K562 (cell line): ENCODE measurements around the gene ZBTB32. TPM values are rescaled to one million over a fixed set of nuclear protein-coding genes. Genes with fewer than 3 reads are reported as not detected.

Experiments
- ARID1B ChIP-seq: fragments of 450-650 bp; IDR thresholded peaks from 2 replicates; pipeline ENCODE4 v1.6.1; 2016; ENCODE audit warnings: antibody characterized with exemption, mild to moderate bottlenecking, inconsistent platforms
- BCL6 ChIP-seq: fragments of 250-450 bp; sonication (Bioruptor Pico); IDR thresholded peaks from 2 replicates; pipeline ENCODE4 v1.4.0; 2020
- BHLHE40 ChIP-seq: IDR thresholded peaks from 2 replicates; pipeline ENCODE4 v1.6.1; 2011; ENCODE audit warnings: low read length, improper control_type of control experiment
- BRD9 ChIP-seq: fragments of 450-650 bp; IDR thresholded peaks from 2 replicates; pipeline ENCODE4 v1.6.1; 2018; ENCODE audit warnings: low read depth; ENCODE audit not compliant: partially characterized antibody
- CHD4 ChIP-seq: fragments of 200-600 bp; sonication (generic); IDR thresholded peaks from 3 replicates; pipeline ENCODE4 v1.6.1; 2012; ENCODE audit warnings: low read depth, mild to moderate bottlenecking, mixed read lengths, low read length, inconsistent platforms; ENCODE audit not compliant: insufficient read depth, insufficient replicate concordance, poor library complexity, severe bottlenecking
- CTBP1 ChIP-seq: fragments of 450-650 bp; IDR thresholded peaks from 2 replicates; pipeline ENCODE4 v1.6.1; 2016; ENCODE audit warnings: borderline replicate concordance
- DACH1 ChIP-seq: fragments of 450-650 bp; IDR thresholded peaks from 2 replicates; pipeline ENCODE4 v1.6.1; 2018; ENCODE audit not compliant: partially characterized antibody
- ETV6 ChIP-seq, 3 experiments: fragments of 150-350 bp in 1 of 3; sonication (generic) in 1 of 3; formaldehyde crosslinking in 1 of 3; IDR thresholded peaks; 2 replicates each; pipeline versions ENCODE4 v1.6.1 to v1.8.0; 2014 to 2022; ENCODE audit warnings: borderline replicate concordance in 2 of 3, low read depth in 2 of 3, antibody characterized with exemption in 1 of 3, low read length in 1 of 3, mild to moderate bottlenecking in 1 of 3, missing genetic modification reagents in 1 of 3
- GTF2F1 ChIP-seq: IDR thresholded peaks from 2 replicates; pipeline ENCODE4 v1.6.1; 2011; ENCODE audit warnings: low read depth, low read length, improper control_type of control experiment
- KDM2B ChIP-seq: fragments of 250-450 bp; sonication (Bioruptor Pico); IDR thresholded peaks from 2 replicates; pipeline ENCODE4 v1.8.0; 2021; ENCODE audit warnings: mild to moderate bottlenecking, moderate library complexity
- KHSRP ChIP-seq: fragments of 450-650 bp; IDR thresholded peaks from 2 replicates; pipeline ENCODE4 v1.6.1; 2017
- MECOM ChIP-seq: fragments of 250-450 bp; sonication (Bioruptor Pico); IDR thresholded peaks from 2 replicates; pipeline ENCODE4 v1.8.0; 2022; ENCODE audit warnings: inconsistent platforms
- PRMT5 ChIP-seq: sonication (generic); formaldehyde crosslinking; IDR thresholded peaks from 2 replicates; pipeline ENCODE4 v1.5.0; 2020; ENCODE audit warnings: missing genetic modification reagents
- PTTG1 ChIP-seq: fragments of 450-650 bp; IDR thresholded peaks from 2 replicates; pipeline ENCODE4 v1.6.1; 2016; ENCODE audit warnings: low read depth, mild to moderate bottlenecking, missing genetic modification characterization, missing compliant biosample characterization
- RCOR1 ChIP-seq, 2 experiments: IDR thresholded peaks; 2 replicates each; pipeline ENCODE4 v1.6.1; 2012; ENCODE audit warnings: low read depth in 2 of 2, low read length in 2 of 2, borderline replicate concordance in 1 of 2, improper control_type of control experiment in 1 of 2
- SIN3B ChIP-seq: fragments of 450-650 bp; IDR thresholded peaks from 2 replicates; pipeline ENCODE4 v1.6.1; 2017; ENCODE audit warnings: low read depth, mild to moderate bottlenecking, moderate library complexity
- SMAD4 ChIP-seq: fragments of 250-450 bp; sonication (Bioruptor Pico); conservative IDR thresholded peaks from 2 replicates; pipeline ENCODE4 v1.8.0; 2021; ENCODE audit warnings: inconsistent platforms, mild to moderate bottlenecking, moderate library complexity
- SRSF1 ChIP-seq: fragments of 200-400 bp; formaldehyde crosslinking; IDR thresholded peaks from 2 replicates; pipeline ENCODE4 v1.6.1; 2017; ENCODE audit warnings: mild to moderate bottlenecking, low read depth, low read length, moderate library complexity
- TEAD4 ChIP-seq, 2 experiments: sonication (generic) in 1 of 2; formaldehyde crosslinking in 1 of 2; IDR thresholded peaks; 2 replicates each; pipeline versions ENCODE4 v1.6.1 to v1.8.0; 2012 to 2022; ENCODE audit warnings: borderline replicate concordance in 1 of 2, inconsistent platforms in 1 of 2, low read length in 1 of 2, mild to moderate bottlenecking in 1 of 2, missing genetic modification reagents in 1 of 2
- TSC22D4 ChIP-seq: fragments of 450-650 bp; IDR thresholded peaks from 2 replicates; pipeline ENCODE4 v1.6.1; 2016; ENCODE audit warnings: missing genetic modification characterization, missing biosample characterization, control low read depth
- ZNF263 ChIP-seq: sonication (generic); formaldehyde crosslinking; IDR thresholded peaks from 2 replicates; pipeline ENCODE4 v1.8.0; 2022; ENCODE audit warnings: mild to moderate bottlenecking, missing genetic modification reagents, borderline replicate concordance
- ZNF408 ChIP-seq: fragments of 250-450 bp; sonication (Bioruptor Pico); IDR thresholded peaks from 2 replicates; pipeline ENCODE4 v1.4.0; 2020; ENCODE audit warnings: low read depth, mild to moderate bottlenecking, moderate library complexity
- ZNF785 ChIP-seq: fragments of 250-450 bp; sonication (Bioruptor Pico); IDR thresholded peaks from 2 replicates; pipeline ENCODE4 v1.4.0; 2020; ENCODE audit warnings: mild to moderate bottlenecking
- polyA plus RNA-seq, 8 experiments: library from polyadenylated mRNA; depleted of rRNA in 4 of 8; stranded (reverse) in 5 of 8; unstranded in 3 of 8; fragments of >200 nt; fragmentation: Nextera tagmentation in 2 of 8; fragmentation: Illumina TruSeq in 1 of 8; extraction: Ambion mirVana in 2 of 8; extraction: Trizol in 1 of 8; gene quantifications; 2 replicates each; pipeline versions ENCODE4 v1.2.1 to v1.2.3, GENCODE V29; 2011 to 2014; ENCODE audit warnings: inconsistent platforms in 1 of 8, missing spikeins in 1 of 8
- total RNA-seq, 7 experiments: library from RNA; depleted of rRNA in 6 of 7; stranded (reverse); fragments of >200 nt in 6 of 7; fragmentation: Illumina TruSeq in 2 of 7; extraction: Trizol in 2 of 7; gene quantifications; 2 replicates each; pipeline versions ENCODE4 v1.2.1 to v1.2.3, GENCODE V29; 2011 to 2021; ENCODE audit warnings: low replicate concordance in 1 of 7
- TF ChIP-seq, protein P1 (sequence below): fragments of 450-650 bp; IDR thresholded peaks from 2 replicates; pipeline ENCODE4 v1.6.1; 2017; ENCODE audit warnings: mild to moderate bottlenecking, moderate library complexity
- TF ChIP-seq, protein P2 (sequence below), 2 experiments: fragments of 150-350 bp in 1 of 2; IDR thresholded peaks; 2 replicates each; pipeline ENCODE4 v1.6.1; 2012 to 2016; ENCODE audit warnings: low read depth in 2 of 2, low read length in 2 of 2, mild to moderate bottlenecking in 1 of 2, moderate library complexity in 1 of 2

ZBTB32 gene
- total and polyA plus RNA-seq, 9 of the 15 experiments (the other 6 are each of a cell fraction or from before 2014, with no cell fraction given) = 0.20 TPM; not detected in 8

DNA sequence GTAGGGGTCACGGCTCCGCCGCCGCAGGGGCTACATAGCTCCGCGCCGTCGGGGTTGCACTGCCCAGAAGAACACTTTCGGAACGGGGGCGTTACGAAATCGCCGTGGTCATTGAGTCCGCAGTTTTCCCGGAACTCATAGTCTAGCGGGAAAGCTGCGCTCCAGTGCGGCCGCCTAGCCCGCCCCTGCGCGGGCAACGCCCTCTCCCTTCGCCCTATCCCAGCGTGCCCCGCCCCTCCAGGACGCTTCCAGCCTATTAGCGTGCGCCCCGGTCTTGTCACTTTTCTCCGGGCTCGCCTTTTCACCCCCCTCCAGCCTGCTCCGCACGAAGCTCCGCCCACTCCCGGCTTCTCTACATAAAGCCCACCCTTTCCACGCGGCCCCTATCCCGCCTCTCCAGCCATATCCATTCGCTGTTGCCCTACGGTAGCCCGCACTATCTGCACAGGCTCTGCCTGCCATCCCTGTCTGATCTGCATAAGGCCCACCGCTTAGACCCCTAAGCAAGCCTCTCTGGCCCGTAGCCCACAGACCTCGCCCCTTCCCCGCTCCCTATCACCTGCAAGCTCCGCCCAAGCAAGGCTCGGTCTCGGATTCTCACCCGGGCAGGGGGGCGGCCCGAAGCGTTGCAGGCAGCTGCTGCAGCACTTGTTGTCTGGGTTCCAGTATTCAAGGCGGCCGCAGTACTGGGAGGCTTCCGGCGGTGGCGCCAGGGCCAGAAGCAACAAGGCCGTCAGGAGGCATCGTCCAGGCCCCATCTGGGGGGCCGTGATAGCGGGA, 36.3 kb downstream of the ZBTB32 start (continued):
- no peak for TF ChIP-seq KHSRP
- TF ChIP-seq, protein P1, sequence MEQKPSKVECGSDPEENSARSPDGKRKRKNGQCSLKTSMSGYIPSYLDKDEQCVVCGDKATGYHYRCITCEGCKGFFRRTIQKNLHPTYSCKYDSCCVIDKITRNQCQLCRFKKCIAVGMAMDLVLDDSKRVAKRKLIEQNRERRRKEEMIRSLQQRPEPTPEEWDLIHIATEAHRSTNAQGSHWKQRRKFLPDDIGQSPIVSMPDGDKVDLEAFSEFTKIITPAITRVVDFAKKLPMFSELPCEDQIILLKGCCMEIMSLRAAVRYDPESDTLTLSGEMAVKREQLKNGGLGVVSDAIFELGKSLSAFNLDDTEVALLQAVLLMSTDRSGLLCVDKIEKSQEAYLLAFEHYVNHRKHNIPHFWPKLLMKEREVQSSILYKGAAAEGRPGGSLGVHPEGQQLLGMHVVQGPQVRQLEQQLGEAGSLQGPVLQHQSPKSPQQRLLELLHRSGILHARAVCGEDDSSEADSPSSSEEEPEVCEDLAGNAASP = no peak
- TF ChIP-seq ETV6 (IDR thresholded peaks at IDR 0.05; ENCODE audit: borderline replicate concordance in 1 of 2, low read depth in 2 of 2, low read length in 1 of 2) = no peak
- no peak for TF ChIP-seq ETV6 (CRISPR knock-in tag; IDR thresholded peaks at IDR 0.05; ENCODE audit: borderline replicate concordance)
- TF ChIP-seq PTTG1 (tag) = no peak
- no peak for TF ChIP-seq ZNF785 (CRISPR knock-in tag)
- no peak for TF ChIP-seq CHD4
- no peak for TF ChIP-seq GTF2F1
- TF ChIP-seq, protein P2, sequence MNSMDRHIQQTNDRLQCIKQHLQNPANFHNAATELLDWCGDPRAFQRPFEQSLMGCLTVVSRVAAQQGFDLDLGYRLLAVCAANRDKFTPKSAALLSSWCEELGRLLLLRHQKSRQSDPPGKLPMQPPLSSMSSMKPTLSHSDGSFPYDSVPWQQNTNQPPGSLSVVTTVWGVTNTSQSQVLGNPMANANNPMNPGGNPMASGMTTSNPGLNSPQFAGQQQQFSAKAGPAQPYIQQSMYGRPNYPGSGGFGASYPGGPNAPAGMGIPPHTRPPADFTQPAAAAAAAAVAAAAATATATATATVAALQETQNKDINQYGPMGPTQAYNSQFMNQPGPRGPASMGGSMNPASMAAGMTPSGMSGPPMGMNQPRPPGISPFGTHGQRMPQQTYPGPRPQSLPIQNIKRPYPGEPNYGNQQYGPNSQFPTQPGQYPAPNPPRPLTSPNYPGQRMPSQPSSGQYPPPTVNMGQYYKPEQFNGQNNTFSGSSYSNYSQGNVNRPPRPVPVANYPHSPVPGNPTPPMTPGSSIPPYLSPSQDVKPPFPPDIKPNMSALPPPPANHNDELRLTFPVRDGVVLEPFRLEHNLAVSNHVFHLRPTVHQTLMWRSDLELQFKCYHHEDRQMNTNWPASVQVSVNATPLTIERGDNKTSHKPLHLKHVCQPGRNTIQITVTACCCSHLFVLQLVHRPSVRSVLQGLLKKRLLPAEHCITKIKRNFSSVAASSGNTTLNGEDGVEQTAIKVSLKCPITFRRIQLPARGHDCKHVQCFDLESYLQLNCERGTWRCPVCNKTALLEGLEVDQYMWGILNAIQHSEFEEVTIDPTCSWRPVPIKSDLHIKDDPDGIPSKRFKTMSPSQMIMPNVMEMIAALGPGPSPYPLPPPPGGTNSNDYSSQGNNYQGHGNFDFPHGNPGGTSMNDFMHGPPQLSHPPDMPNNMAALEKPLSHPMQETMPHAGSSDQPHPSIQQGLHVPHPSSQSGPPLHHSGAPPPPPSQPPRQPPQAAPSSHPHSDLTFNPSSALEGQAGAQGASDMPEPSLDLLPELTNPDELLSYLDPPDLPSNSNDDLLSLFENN (IDR thresholded peaks at IDR 0.05; ENCODE audit: low read depth in 2 of 2, low read length in 2 of 2) = no peak
- no peak for TF ChIP-seq SRSF1
- TF ChIP-seq TEAD4 (IDR thresholded peaks at IDR 0.05; ENCODE audit: low read length) = no peak
- no peak for TF ChIP-seq TEAD4 (CRISPR knock-in tag; IDR thresholded peaks at IDR 0.05; ENCODE audit: borderline replicate concordance)
- TF ChIP-seq SMAD4 (CRISPR knock-in tag) = peak; percentile 63
- TF ChIP-seq CTBP1 = peak; percentile 55
- no peak for TF ChIP-seq ZNF263 (CRISPR knock-in tag)
- TF ChIP-seq TSC22D4 (tag) = no peak
- no peak for TF ChIP-seq PRMT5 (CRISPR knock-in tag)
- no peak for TF ChIP-seq MECOM
- TF ChIP-seq BHLHE40 = peak; percentile 2; the same call in 1 of the 2 replicates
- peak; percentile 8 for TF ChIP-seq ARID1B
- no peak for TF ChIP-seq SIN3B
- no peak for TF ChIP-seq KDM2B (CRISPR knock-in tag)
- TF ChIP-seq BRD9 = peak; percentile 49
- TF ChIP-seq DACH1 = no peak
- TF ChIP-seq BCL6 = no peak
- TF ChIP-seq RCOR1 (IDR thresholded peaks at IDR 0.05; ENCODE audit: borderline replicate concordance in 1 of 2, low read depth in 2 of 2, low read length in 2 of 2) = no peak
- TF ChIP-seq ZNF408 (CRISPR knock-in tag) = no peak
